Erythroblast (primary cell): ENCODE results near the gene CYP2U1.

Experiments
- GATA1 ChIP-seq: IDR thresholded peaks from 2 replicates; pipeline ENCODE4 v1.6.1; 2011; ENCODE audit warnings: low read depth, mild to moderate bottlenecking, control low read depth, low read length, moderate library complexity
- POLR2A ChIP-seq: IDR thresholded peaks from 2 replicates; pipeline ENCODE4 v1.6.1; 2011; ENCODE audit warnings: mild to moderate bottlenecking, low read length

- TF ChIP-seq POLR2A, result no peak
- no peak for TF ChIP-seq GATA1
Observed at GRCh38 chr4:107900508-107900907, 30.8 kb upstream of the CYP2U1 start.
